CD4-positive, alpha-beta T cell (primary cell): ENCODE measurements around the gene CGREF1. TPM values are rescaled to one million over a fixed set of nuclear protein-coding genes. Genes with fewer than 3 reads are reported as not detected.

ENCODE experiments used
- ATAC-seq: fragments of 200-7000 bp; cut with Tn5 transposase; one replicate; pipeline ENCODE4 v1.10.0; 2022; ENCODE audit warnings: mild to moderate bottlenecking; ENCODE audit not compliant: poor library complexity
- CTCF ChIA-PET: fragments of 350-600 bp; sonication (Branson Sonifier 250); formaldehyde crosslinking; loops from one replicate; lab custom pipeline; 2021; ENCODE audit warnings: antibody characterized with exemption, inconsistent platforms; lab: Charles Lee
- POLR2A ChIA-PET: fragments of 350-600 bp; sonication (Branson Sonifier 250); formaldehyde crosslinking; loops from one replicate; lab custom pipeline; 2021; ENCODE audit warnings: antibody characterized with exemption, inconsistent platforms; lab: Charles Lee
- DNase-seq, 14 experiments: peaks; one replicate each; pipeline ENCODE4 v3.0.0-alpha.2; 2013 to 2020; ENCODE audit warnings: mixed read lengths in 2 of 14
- H3K27ac ChIP-seq, 2 donors: one replicate each; pipeline versions ENCODE4 v1.5.1 to v1.7.0; 2013; ENCODE audit warnings: low read length in 2 of 2, low read depth in 1 of 2, mild to moderate bottlenecking in 1 of 2
- H3K27me3 ChIP-seq, 2 experiments: 1 replicate in 1 of 2; 2 replicates in 1 of 2; pipeline versions ENCODE4 v1.6.1 to v1.7.0; 2013; ENCODE audit warnings: low read length in 2 of 2, control low read depth in 1 of 2, mild to moderate bottlenecking in 1 of 2, moderate library complexity in 1 of 2; ENCODE audit not compliant: insufficient read depth in 2 of 2, control insufficient read depth in 1 of 2
- H3K36me3 ChIP-seq: one replicate; pipeline ENCODE4 v1.6.1; 2013; ENCODE audit warnings: low read length, control low read depth; ENCODE audit not compliant: insufficient read depth
- H3K4me1 ChIP-seq: one replicate; pipeline ENCODE4 v1.6.1; 2013; ENCODE audit warnings: low read length, control low read depth; ENCODE audit not compliant: insufficient read depth
- H3K4me3 ChIP-seq: one replicate; pipeline ENCODE4 v1.5.1; 2013; ENCODE audit warnings: mild to moderate bottlenecking, low read length, moderate library complexity
- H3K9me3 ChIP-seq, 2 experiments: 1 replicate in 1 of 2; 2 replicates in 1 of 2; pipeline versions ENCODE4 v1.6.1 to v1.7.0; 2013; ENCODE audit warnings: low read length in 2 of 2, mild to moderate bottlenecking in 2 of 2, control low read depth in 1 of 2, moderate library complexity in 1 of 2; ENCODE audit not compliant: control insufficient read depth in 1 of 2, insufficient read depth in 1 of 2
- H3K27ac Mint-ChIP-seq: one replicate; pipeline ENCODE4 v1.8.0; 2020; ENCODE audit warnings: mixed read lengths
- H3K27me3 Mint-ChIP-seq: one replicate; pipeline ENCODE4 v1.8.0; 2021; ENCODE audit warnings: mixed read lengths
- H3K36me3 Mint-ChIP-seq: one replicate; pipeline ENCODE4 v1.8.0; 2021; ENCODE audit warnings: low read depth, mixed read lengths
- H3K4me1 Mint-ChIP-seq: one replicate; pipeline ENCODE4 v1.8.0; 2021; ENCODE audit warnings: low read depth, mixed read lengths
- H3K4me3 Mint-ChIP-seq: one replicate; pipeline ENCODE4 v1.8.0; 2020; ENCODE audit warnings: mild to moderate bottlenecking, mixed read lengths
- H3K9me3 Mint-ChIP-seq: one replicate; pipeline ENCODE4 v1.8.0; 2020; ENCODE audit warnings: mixed read lengths
- intact Hi-C, 2 experiments: fragments of 100-400 bp; cut with DNase I in 1 of 2; cut with micrococcal nuclease in 1 of 2; formaldehyde crosslinking; loops; one replicate each; pipeline versions ENCODE4 v1.15.1 to v1.9.0; 2023 to 2025; cut with DNase I, micrococcal nuclease
- total RNA-seq, 174 experiments: library from RNA in 2 of 174; stranded (reverse) in 2 of 174; gene quantifications; one replicate each; pipeline ENCODE4 v1.2.3 and lab custom pipeline; 2021 to 2026
- TF ChIP-seq, protein P1 (sequence below): fragments of 200-600 bp; IDR thresholded peaks from one replicate; pipeline ENCODE4 v1.8.0; 2022; ENCODE audit warnings: antibody characterized with exemption, mild to moderate bottlenecking

CGREF1 gene
- total RNA-seq, 2 experiments from 2014 or later = not detected

DNA sequence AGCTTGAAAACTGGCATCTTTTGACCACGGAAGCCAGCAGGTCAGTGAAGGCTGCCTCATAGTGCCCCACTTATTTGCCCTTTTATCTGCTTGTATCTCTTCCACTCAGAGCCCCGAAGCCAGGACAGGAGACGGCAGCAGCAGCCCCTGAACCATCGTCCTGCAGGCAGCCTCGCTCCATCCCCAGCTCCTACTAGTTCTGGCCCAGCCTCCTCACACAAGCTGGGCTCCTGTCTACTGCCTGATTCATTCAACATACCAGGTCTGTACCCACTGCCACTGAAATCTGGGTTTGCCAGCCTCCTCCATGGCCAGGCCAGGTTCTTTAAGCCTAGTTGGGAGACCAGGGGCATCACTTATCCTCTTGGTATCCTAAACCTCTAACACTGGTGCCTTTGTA lies 51.5 kb downstream of the CGREF1 start:
- intact Hi-C loops = no loop called here
- Mint-ChIP-seq H3K36me3 (peaks cover 71% of the 10 kb centered on the region), H3K9me3 (no peaks in the 10 kb centered on the region), H3K4me3 (no peak overlapping the region), H3K27me3 (no peaks in the 10 kb centered on the region), H3K27ac (no peak overlapping the region), H3K4me1 (peaks cover 57% of the 10 kb centered on the region)
- Histone ChIP-seq H3K27me3 (no peaks in the 10 kb centered on the region), H3K4me1 (peaks cover 44% of the 10 kb centered on the region), H3K9me3 (no peaks in the 10 kb centered on the region), H3K4me3 (no peak overlapping the region), H3K27ac (no peak overlapping the region), H3K36me3 (peaks cover 42% of the 10 kb centered on the region)
- DNase-seq (no peak), ATAC-seq (no peak)
- ChIA-PET CTCF (no interaction called here), POLR2A (interaction anchor here (10.6 to 13.4 kb wide), 2 partner anchors 12 to 16 kb away, joined by 161 to 301 read pairs; partner anchors contain the start of genes AGBL5 and KHK)
- TF ChIP-seq, protein P1, sequence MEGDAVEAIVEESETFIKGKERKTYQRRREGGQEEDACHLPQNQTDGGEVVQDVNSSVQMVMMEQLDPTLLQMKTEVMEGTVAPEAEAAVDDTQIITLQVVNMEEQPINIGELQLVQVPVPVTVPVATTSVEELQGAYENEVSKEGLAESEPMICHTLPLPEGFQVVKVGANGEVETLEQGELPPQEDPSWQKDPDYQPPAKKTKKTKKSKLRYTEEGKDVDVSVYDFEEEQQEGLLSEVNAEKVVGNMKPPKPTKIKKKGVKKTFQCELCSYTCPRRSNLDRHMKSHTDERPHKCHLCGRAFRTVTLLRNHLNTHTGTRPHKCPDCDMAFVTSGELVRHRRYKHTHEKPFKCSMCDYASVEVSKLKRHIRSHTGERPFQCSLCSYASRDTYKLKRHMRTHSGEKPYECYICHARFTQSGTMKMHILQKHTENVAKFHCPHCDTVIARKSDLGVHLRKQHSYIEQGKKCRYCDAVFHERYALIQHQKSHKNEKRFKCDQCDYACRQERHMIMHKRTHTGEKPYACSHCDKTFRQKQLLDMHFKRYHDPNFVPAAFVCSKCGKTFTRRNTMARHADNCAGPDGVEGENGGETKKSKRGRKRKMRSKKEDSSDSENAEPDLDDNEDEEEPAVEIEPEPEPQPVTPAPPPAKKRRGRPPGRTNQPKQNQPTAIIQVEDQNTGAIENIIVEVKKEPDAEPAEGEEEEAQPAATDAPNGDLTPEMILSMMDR = no peak

DNA sequence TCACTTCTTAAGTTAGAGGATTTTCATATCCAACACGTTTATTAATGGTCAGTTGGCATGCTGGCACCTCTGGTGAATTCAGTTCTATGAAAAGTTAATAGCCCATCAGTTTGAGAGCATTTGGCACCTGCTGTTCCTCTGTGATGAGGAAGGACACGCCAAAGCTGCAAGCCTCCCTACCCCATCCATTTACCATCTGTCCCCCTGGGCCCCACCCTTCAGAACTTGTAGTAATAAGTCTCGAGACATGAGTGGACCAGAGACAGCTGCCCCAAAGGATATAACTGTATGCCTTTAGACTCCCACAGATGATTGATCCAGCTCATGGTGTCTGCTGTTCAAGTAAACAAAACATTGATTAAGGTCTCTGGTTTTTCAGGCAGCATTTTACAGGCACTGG lies 53.8 kb downstream of the CGREF1 start:
- Mint-ChIP-seq H3K9me3 (no peaks in the 10 kb centered on the region), H3K27me3 (no peaks in the 10 kb centered on the region), H3K4me1 (peaks cover 43% of the 10 kb centered on the region), H3K27ac (no peak overlapping the region), H3K4me3 (no peak overlapping the region), H3K36me3 (peaks cover 64% of the 10 kb centered on the region)
- H3K27ac ChIP-seq = no peak overlapping the region
- no peaks in the 10 kb centered on the region for H3K27me3 ChIP-seq
- H3K36me3 ChIP-seq = peaks cover 41% of the 10 kb centered on the region
- no peak overlapping the region for H3K4me3 ChIP-seq
- TF ChIP-seq, protein P1 = no peak
- DNase-seq (no peak), ATAC-seq (no peak)
- CTCF ChIA-PET = no interaction called here
- peaks cover 27% of the 10 kb centered on the region for H3K4me1 ChIP-seq
- no peaks in the 10 kb centered on the region for H3K9me3 ChIP-seq
- POLR2A ChIA-PET = interaction anchor here (10.6 to 13.4 kb wide), 2 partner anchors 10 to 19 kb away, joined by 161 to 301 read pairs; partner anchors contain the start of genes AGBL5 and KHK
- intact Hi-C loops = no loop called here

DNA sequence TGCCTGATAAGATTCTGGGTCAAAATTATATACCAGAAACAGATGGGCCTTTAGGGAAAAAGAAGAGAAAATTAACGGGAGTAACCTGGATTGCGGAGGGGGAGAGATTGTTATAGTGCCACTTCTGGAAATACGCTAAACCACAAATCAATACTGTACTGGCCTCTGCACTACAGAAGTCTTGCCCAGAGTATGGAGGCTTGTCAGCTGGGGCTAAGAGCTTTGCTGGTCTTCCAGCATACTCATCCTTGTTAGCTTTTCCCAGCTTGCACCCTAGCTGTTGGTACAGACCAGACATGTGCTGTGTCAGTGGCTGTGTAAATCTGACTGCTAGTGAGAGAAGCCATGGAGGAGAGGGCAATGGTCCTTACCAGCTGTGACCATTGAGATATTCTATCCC lies 58.6 kb downstream of the CGREF1 start:
- Mint-ChIP-seq H3K27ac (no peak overlapping the region), H3K4me3 (no peak overlapping the region), H3K36me3 (peaks cover 47% of the 10 kb centered on the region), H3K4me1 (peaks cover 7% of the 10 kb centered on the region), H3K9me3 (no peaks in the 10 kb centered on the region), H3K27me3 (no peaks in the 10 kb centered on the region)
- no peaks in the 10 kb centered on the region for H3K9me3 ChIP-seq
- H3K36me3 ChIP-seq = peaks cover 31% of the 10 kb centered on the region
- CTCF ChIA-PET = interaction anchor here (1.1 kb wide), 1 partner anchor 11 kb away, joined by 3 read pairs; the partner anchor contains the start of gene OST4
- DNase-seq (no peak), ATAC-seq (no peak)
- POLR2A ChIA-PET = interaction anchor here (1.0 to 13.4 kb wide), 3 partner anchors 9 to 14 kb away, joined by 5 to 301 read pairs (median 26); partner anchors contain the start of genes AGBL5 and OST4
- TF ChIP-seq, protein P1 = no peak
- H3K4me3 ChIP-seq = no peak overlapping the region
- intact Hi-C loops = no loop called here
- H3K27ac ChIP-seq = no peak overlapping the region
- H3K27me3 ChIP-seq = no peaks in the 10 kb centered on the region
- H3K4me1 ChIP-seq = no peaks in the 10 kb centered on the region
